HG02884 (cell line): ENCODE measurements around the gene DDX54.

ENCODE experiments used
- ATAC-seq: cut with Tn5 transposase; IDR thresholded peaks from one replicate; pipeline ENCODE4 v1.9.1; 2021; ENCODE audit warnings: mild to moderate bottlenecking, moderate library complexity; ENCODE audit not compliant: unreplicated experiment

Gene DDX54

GRCh38 chr12:113195598-113195997, 10.3 kb upstream of the DDX54 start:
- ATAC-seq, result no peak

- no peak for ATAC-seq
These were observed 9.7 kb upstream of the DDX54 start for GRCh38 chr12:113194971-113195391.

- ATAC-seq, result no peak
These were observed 5.9 kb upstream of the DDX54 start for GRCh38 chr12:113191227-113191626.

- no peak for ATAC-seq
These were observed 5.5 kb upstream of the DDX54 start for GRCh38 chr12:113190761-113191160.

GRCh38 chr12:113189361-113189760, 4.1 kb upstream of the DDX54 start:
- no peak for ATAC-seq

- ATAC-seq, result no peak
These were observed 1.5 kb upstream of the DDX54 start for GRCh38 chr12:113186666-113187325.

- no peak for ATAC-seq
These were observed 721 bp upstream of the DDX54 start for GRCh38 chr12:113186033-113186365.

GRCh38 chr12:113184900-113185179, 438 bp downstream of the DDX54 start:
- peak; percentile 79 for ATAC-seq

- peak; percentile 41 for ATAC-seq
These were observed 979 bp downstream of the DDX54 start for GRCh38 chr12:113184098-113184899.

GRCh38 chr12:113183030-113183589, 2.2 kb downstream of the DDX54 start:
- ATAC-seq, result no peak

- ATAC-seq, result no peak
These were observed 3.3 kb downstream of the DDX54 start for GRCh38 chr12:113181975-113182374.

GRCh38 chr12:113180333-113180732, 4.9 kb downstream of the DDX54 start:
- no peak for ATAC-seq

GRCh38 chr12:113179023-113179422, 6.3 kb downstream of the DDX54 start:
- no peak for ATAC-seq

GRCh38 chr12:113174461-113175384, 10.6 kb downstream of the DDX54 start:
- ATAC-seq, result no peak

GRCh38 chr12:113173081-113173698, 12.1 kb downstream of the DDX54 start:
- peak; percentile 58 for ATAC-seq

- ATAC-seq, result no peak
These were observed 13.1 kb downstream of the DDX54 start for GRCh38 chr12:113172185-113172584.

- no peak for ATAC-seq
These were observed 13.7 kb downstream of the DDX54 start for GRCh38 chr12:113171543-113171942.

- no peak for ATAC-seq
These were observed 14.4 kb downstream of the DDX54 start for GRCh38 chr12:113170926-113171325.

- ATAC-seq, result no peak
These were observed 14.8 kb downstream of the DDX54 start for GRCh38 chr12:113170457-113170856.

- ATAC-seq, result no peak
These were observed 15.6 kb downstream of the DDX54 start for GRCh38 chr12:113169697-113170096.

- ATAC-seq, result no peak
These were observed 17.4 kb downstream of the DDX54 start for GRCh38 chr12:113167868-113168267.
